Prostate gland (tissue), 2 donors: Measurements from ENCODE around the gene MECP2.

Experiments used
- POLR2A ChIP-seq: fragments of 450-650 bp; IDR thresholded peaks from one replicate; pipeline ENCODE4 v1.6.1; 2016; ENCODE audit warnings: antibody characterized with exemption, mild to moderate bottlenecking
- POLR2AphosphoS5 ChIP-seq: sonication (generic); formaldehyde crosslinking; IDR thresholded peaks from one replicate; pipeline ENCODE4 v1.6.1; 2017; ENCODE audit warnings: antibody characterized with exemption
- TF ChIP-seq, protein P1 (sequence below), 4 experiments: fragments of 200-600 bp in 2 of 4; fragments of 450-650 bp in 2 of 4; sonication (generic) in 2 of 4; IDR thresholded peaks; 1 replicate in 3 of 4; 2 replicates in 1 of 4; pipeline ENCODE4 v1.5.1; 2016 to 2019; ENCODE audit warnings: antibody characterized with exemption in 4 of 4, mild to moderate bottlenecking in 2 of 4, moderate library complexity in 2 of 4

DNA sequence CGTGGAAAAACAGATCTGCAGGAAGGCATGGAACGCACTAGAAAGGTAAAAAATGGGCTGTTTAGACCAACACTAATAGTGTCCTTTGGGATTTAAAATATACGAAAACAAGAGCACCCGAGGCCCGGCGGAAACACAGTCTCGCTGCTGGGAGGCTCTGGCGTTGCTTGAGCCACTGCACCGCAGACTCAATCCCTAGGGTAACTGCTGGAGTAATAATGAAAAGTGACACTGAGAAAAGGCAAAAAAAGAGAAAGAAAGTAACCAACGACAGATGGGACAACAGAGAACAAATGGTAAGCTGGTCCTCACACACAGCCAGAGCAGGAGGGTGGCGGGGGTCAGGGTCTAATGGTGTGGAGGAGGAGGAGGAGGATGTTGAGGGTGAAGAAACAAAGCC, 93.2 kb downstream of the MECP2 start:
- TF ChIP-seq POLR2AphosphoS5 = no peak
- TF ChIP-seq, protein P1, sequence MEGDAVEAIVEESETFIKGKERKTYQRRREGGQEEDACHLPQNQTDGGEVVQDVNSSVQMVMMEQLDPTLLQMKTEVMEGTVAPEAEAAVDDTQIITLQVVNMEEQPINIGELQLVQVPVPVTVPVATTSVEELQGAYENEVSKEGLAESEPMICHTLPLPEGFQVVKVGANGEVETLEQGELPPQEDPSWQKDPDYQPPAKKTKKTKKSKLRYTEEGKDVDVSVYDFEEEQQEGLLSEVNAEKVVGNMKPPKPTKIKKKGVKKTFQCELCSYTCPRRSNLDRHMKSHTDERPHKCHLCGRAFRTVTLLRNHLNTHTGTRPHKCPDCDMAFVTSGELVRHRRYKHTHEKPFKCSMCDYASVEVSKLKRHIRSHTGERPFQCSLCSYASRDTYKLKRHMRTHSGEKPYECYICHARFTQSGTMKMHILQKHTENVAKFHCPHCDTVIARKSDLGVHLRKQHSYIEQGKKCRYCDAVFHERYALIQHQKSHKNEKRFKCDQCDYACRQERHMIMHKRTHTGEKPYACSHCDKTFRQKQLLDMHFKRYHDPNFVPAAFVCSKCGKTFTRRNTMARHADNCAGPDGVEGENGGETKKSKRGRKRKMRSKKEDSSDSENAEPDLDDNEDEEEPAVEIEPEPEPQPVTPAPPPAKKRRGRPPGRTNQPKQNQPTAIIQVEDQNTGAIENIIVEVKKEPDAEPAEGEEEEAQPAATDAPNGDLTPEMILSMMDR (IDR thresholded peaks at IDR 0.05) = no peak
- no peak for TF ChIP-seq POLR2A
